HepG2 (cell line): ENCODE results near the gene LYRM4. TPM values are rescaled to one million over a fixed set of nuclear protein-coding genes. Genes with fewer than 3 reads are reported as not detected.

ENCODE experiments used
- NCOA2 ChIP-seq: sonication (generic); formaldehyde crosslinking; IDR thresholded peaks from 2 replicates; pipeline ENCODE4 v1.8.0; 2022; ENCODE audit warnings: inconsistent platforms
- ZNF318 ChIP-seq: sonication (generic); formaldehyde crosslinking; IDR thresholded peaks from 2 replicates; pipeline ENCODE4 v1.4.0; 2020; ENCODE audit warnings: mild to moderate bottlenecking, missing genetic modification reagents
- polyA plus RNA-seq, 8 experiments: library from polyadenylated mRNA; depleted of rRNA in 3 of 8; stranded (reverse) in 7 of 8; unstranded in 1 of 8; fragments of >200 nt; fragmentation: Illumina TruSeq in 4 of 8; extraction: Trizol in 4 of 8; gene quantifications; 2 replicates each; pipeline versions ENCODE4 v1.2.1 to v1.2.3, GENCODE V29; 2011 to 2016; ENCODE audit warnings: low read depth in 4 of 8, missing spikeins in 1 of 8, mixed read lengths in 1 of 8; ENCODE audit not compliant: insufficient read depth in 1 of 8
- total RNA-seq, 5 experiments: library from RNA; depleted of rRNA; stranded (reverse); fragments of >200 nt; fragmentation: Illumina TruSeq; extraction: Trizol; gene quantifications; 2 replicates each; pipeline ENCODE4 v1.2.3, GENCODE V29; 2016; ENCODE audit warnings: low read depth in 1 of 5
- TF ChIP-seq, protein P1 (sequence below), 2 experiments: sonication (generic) in 1 of 2; formaldehyde crosslinking in 1 of 2; IDR thresholded peaks; 2 replicates each; pipeline versions ENCODE4 v1.4.0 to v1.6.1; 2016 to 2020; ENCODE audit warnings: borderline replicate concordance in 1 of 2, low read depth in 1 of 2, mild to moderate bottlenecking in 1 of 2, missing genetic modification reagents in 1 of 2
- TF ChIP-seq, protein P2 (sequence below): sonication (generic); formaldehyde crosslinking; IDR thresholded peaks from 2 replicates; pipeline ENCODE4 v1.9.0; 2021; ENCODE audit warnings: missing genetic modification reagents, borderline replicate concordance

The LYRM4 gene
- total and polyA plus RNA-seq, 2 of the 13 experiments (the other 11 are each of a cell fraction or from before 2014, with no cell fraction given) = 64.6 to 67.5 TPM

DNA sequence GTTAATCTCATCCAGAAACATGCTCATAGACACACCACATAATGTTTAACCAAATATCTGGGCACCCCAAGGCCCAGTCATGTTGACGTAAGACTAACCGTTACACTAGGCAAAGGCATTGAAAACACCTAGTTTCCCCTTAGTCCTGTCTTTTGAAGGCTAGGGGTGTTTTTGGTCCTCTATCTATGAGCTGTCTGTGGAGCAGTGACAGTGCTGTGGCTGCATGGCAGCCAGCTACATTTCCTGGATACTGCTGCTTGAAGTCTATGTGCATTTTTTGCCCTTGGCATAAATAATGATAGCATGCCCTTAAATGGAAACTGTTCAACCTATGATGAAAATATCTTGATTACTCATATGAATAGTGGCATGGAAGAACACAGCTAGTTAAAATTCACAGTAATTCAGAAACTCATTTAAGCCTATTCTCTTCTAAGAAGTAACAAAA is 19.2 kb upstream of the LYRM4 start (continued):
- no peak for TF ChIP-seq ZNF318 (CRISPR knock-in tag)
- no peak for TF ChIP-seq NCOA2 (CRISPR knock-in tag)
- TF ChIP-seq, protein P1, sequence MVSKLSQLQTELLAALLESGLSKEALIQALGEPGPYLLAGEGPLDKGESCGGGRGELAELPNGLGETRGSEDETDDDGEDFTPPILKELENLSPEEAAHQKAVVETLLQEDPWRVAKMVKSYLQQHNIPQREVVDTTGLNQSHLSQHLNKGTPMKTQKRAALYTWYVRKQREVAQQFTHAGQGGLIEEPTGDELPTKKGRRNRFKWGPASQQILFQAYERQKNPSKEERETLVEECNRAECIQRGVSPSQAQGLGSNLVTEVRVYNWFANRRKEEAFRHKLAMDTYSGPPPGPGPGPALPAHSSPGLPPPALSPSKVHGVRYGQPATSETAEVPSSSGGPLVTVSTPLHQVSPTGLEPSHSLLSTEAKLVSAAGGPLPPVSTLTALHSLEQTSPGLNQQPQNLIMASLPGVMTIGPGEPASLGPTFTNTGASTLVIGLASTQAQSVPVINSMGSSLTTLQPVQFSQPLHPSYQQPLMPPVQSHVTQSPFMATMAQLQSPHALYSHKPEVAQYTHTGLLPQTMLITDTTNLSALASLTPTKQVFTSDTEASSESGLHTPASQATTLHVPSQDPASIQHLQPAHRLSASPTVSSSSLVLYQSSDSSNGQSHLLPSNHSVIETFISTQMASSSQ (IDR thresholded peaks at IDR 0.05; ENCODE audit: low read depth) = no peak
- TF ChIP-seq, protein P1 (CRISPR knock-in tag; IDR thresholded peaks at IDR 0.05; ENCODE audit: borderline replicate concordance) = no peak
- TF ChIP-seq, protein P2, sequence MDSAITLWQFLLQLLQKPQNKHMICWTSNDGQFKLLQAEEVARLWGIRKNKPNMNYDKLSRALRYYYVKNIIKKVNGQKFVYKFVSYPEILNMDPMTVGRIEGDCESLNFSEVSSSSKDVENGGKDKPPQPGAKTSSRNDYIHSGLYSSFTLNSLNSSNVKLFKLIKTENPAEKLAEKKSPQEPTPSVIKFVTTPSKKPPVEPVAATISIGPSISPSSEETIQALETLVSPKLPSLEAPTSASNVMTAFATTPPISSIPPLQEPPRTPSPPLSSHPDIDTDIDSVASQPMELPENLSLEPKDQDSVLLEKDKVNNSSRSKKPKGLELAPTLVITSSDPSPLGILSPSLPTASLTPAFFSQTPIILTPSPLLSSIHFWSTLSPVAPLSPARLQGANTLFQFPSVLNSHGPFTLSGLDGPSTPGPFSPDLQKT (CRISPR knock-in tag) = no peak
